H9 (cell line): ENCODE data around the gene CALCOCO1. TPM values are rescaled to one million over a fixed set of nuclear protein-coding genes. Genes with fewer than 3 reads are reported as not detected.

Experiments used
- DNase-seq: peaks from one replicate; pipeline ENCODE4 v3.0.0-alpha.2; 2017
- H2AFZ ChIP-seq: one replicate; pipeline ENCODE4 v1.6.1; 2013; ENCODE audit warnings: mild to moderate bottlenecking, low read length, control low read depth, moderate library complexity
- H2AK5ac ChIP-seq: 2 replicates; pipeline ENCODE4 v1.6.1; 2013; ENCODE audit warnings: low read length, control low read depth, mixed read lengths; ENCODE audit not compliant: insufficient read length
- H2BK120ac ChIP-seq: one replicate; pipeline ENCODE4 v1.6.1; 2013; ENCODE audit warnings: low read depth, mild to moderate bottlenecking, low read length, control low read depth, inconsistent platforms; ENCODE audit not compliant: poor library complexity, severe bottlenecking
- H2BK12ac ChIP-seq: 2 replicates; pipeline ENCODE4 v1.6.1; 2013; ENCODE audit warnings: low read length, control low read depth, mixed read lengths, low read depth; ENCODE audit not compliant: insufficient read length
- H2BK15ac ChIP-seq: 2 replicates; pipeline ENCODE4 v1.6.1; 2013; ENCODE audit warnings: low read depth, low read length, control low read depth
- H2BK20ac ChIP-seq: one replicate; pipeline ENCODE4 v1.6.1; 2013; ENCODE audit warnings: low read depth, mild to moderate bottlenecking, low read length, control low read depth, inconsistent platforms; ENCODE audit not compliant: poor library complexity, severe bottlenecking
- H2BK5ac ChIP-seq: 2 replicates; pipeline ENCODE4 v1.6.1; 2013; ENCODE audit warnings: low read length, control low read depth, mixed read lengths; ENCODE audit not compliant: insufficient read length
- H3K14ac ChIP-seq: 2 replicates; pipeline ENCODE4 v1.6.1; 2013; ENCODE audit warnings: low read length, control low read depth; ENCODE audit not compliant: insufficient read depth
- H3K18ac ChIP-seq: 2 replicates; pipeline ENCODE4 v1.6.1; 2013; ENCODE audit warnings: low read depth, mild to moderate bottlenecking, mixed read lengths, low read length, control low read depth; ENCODE audit not compliant: insufficient read length
- H3K23ac ChIP-seq: 2 replicates; pipeline ENCODE4 v1.6.1; 2013; ENCODE audit warnings: low read length, control low read depth, mixed read lengths, low read depth; ENCODE audit not compliant: insufficient read length
- H3K23me2 ChIP-seq: 2 replicates; pipeline ENCODE4 v1.6.1; 2013; ENCODE audit warnings: low read depth, mild to moderate bottlenecking, mixed read lengths, low read length, control low read depth; ENCODE audit not compliant: insufficient read length, poor library complexity, severe bottlenecking
- H3K27ac ChIP-seq: 2 replicates; pipeline ENCODE4 v1.5.1; 2013; ENCODE audit warnings: low read length, control low read depth, mixed read lengths, low read depth; ENCODE audit not compliant: insufficient read length
- H3K27me3 ChIP-seq: 2 replicates; pipeline ENCODE4 v1.6.1; 2013; ENCODE audit warnings: low read length, control low read depth, inconsistent platforms; ENCODE audit not compliant: insufficient read depth
- H3K4ac ChIP-seq: 2 replicates; pipeline ENCODE4 v1.6.1; 2013; ENCODE audit warnings: low read depth, mild to moderate bottlenecking, control low read depth, inconsistent platforms, low read length, moderate library complexity
- H3K4me1 ChIP-seq: 2 replicates; pipeline ENCODE4 v1.6.1; 2013; ENCODE audit warnings: low read length, control low read depth, inconsistent platforms; ENCODE audit not compliant: insufficient read depth
- H3K4me2 ChIP-seq: 2 replicates; pipeline ENCODE4 v1.6.1; 2013; ENCODE audit warnings: low read length, control low read depth, mixed read lengths; ENCODE audit not compliant: insufficient read length, insufficient read depth
- H3K56ac ChIP-seq: 2 replicates; pipeline ENCODE4 v1.6.1; 2013; ENCODE audit warnings: low read depth, mild to moderate bottlenecking, mixed read lengths, low read length, control low read depth; ENCODE audit not compliant: insufficient read length
- H3K79me1 ChIP-seq: 2 replicates; pipeline ENCODE4 v1.6.1; 2013; ENCODE audit warnings: low read depth, mild to moderate bottlenecking, moderate library complexity, low read length, control low read depth, inconsistent platforms; ENCODE audit not compliant: insufficient read depth, poor library complexity, severe bottlenecking
- H3K79me2 ChIP-seq: 2 replicates; pipeline ENCODE4 v1.6.1; 2013; ENCODE audit warnings: low read length, control low read depth, inconsistent platforms; ENCODE audit not compliant: insufficient read depth
- H3K9ac ChIP-seq: 2 replicates; pipeline ENCODE4 v1.6.1; 2013; ENCODE audit warnings: low read length, control low read depth, mixed read lengths; ENCODE audit not compliant: insufficient read length; ENCODE audit errors: extremely low read depth
- H3K9me3 ChIP-seq: one replicate; pipeline ENCODE4 v1.6.1; 2013; ENCODE audit warnings: low read depth, low read length, inconsistent platforms; ENCODE audit not compliant: control insufficient read depth
- H3T11ph ChIP-seq: one replicate; pipeline ENCODE4 v1.6.1; 2013; ENCODE audit warnings: mild to moderate bottlenecking, low read length, control low read depth, inconsistent platforms
- H4K20me1 ChIP-seq: one replicate; pipeline ENCODE4 v1.6.1; 2013; ENCODE audit not compliant: control insufficient read depth, insufficient read length, insufficient read depth
- H4K5ac ChIP-seq: 2 replicates; pipeline ENCODE4 v1.6.1; 2013; ENCODE audit warnings: low read depth, mild to moderate bottlenecking, mixed read lengths, low read length, control low read depth; ENCODE audit not compliant: insufficient read length
- H4K8ac ChIP-seq: replicated peaks from 2 replicates; pipeline ENCODE4 v1.6.1; 2013; ENCODE audit warnings: low read length, control low read depth, mixed read lengths, low read depth; ENCODE audit not compliant: insufficient read length
- H4K91ac ChIP-seq: 2 replicates; pipeline ENCODE4 v1.6.1; 2013; ENCODE audit warnings: low read depth, mild to moderate bottlenecking, moderate library complexity, mixed read lengths, low read length, control low read depth; ENCODE audit not compliant: insufficient read length
- H3K27ac Mint-ChIP-seq, 3 experiments: 2 replicates in 2 of 3; 3 replicates in 1 of 3; pipeline ENCODE4 v1.8.0; 2020 to 2021; ENCODE audit warnings: mixed read lengths in 3 of 3, mild to moderate bottlenecking in 1 of 3, moderate library complexity in 1 of 3
- H3K27me3 Mint-ChIP-seq: 2 replicates; pipeline ENCODE4 v1.8.0; 2021; ENCODE audit warnings: low read depth, mild to moderate bottlenecking, moderate library complexity, mixed read lengths
- H3K36me3 Mint-ChIP-seq, 3 experiments: 2 replicates in 2 of 3; 3 replicates in 1 of 3; pipeline ENCODE4 v1.8.0; 2020 to 2021; ENCODE audit warnings: low read depth in 3 of 3, mixed read lengths in 3 of 3; ENCODE audit not compliant: insufficient read depth in 1 of 3
- H3K4me1 Mint-ChIP-seq, 2 experiments: 2 replicates each; pipeline ENCODE4 v1.8.0; 2020; ENCODE audit warnings: mixed read lengths in 2 of 2
- H3K4me3 Mint-ChIP-seq, 2 experiments: 2 replicates in 1 of 2; 3 replicates in 1 of 2; pipeline ENCODE4 v1.8.0; 2020 to 2021; ENCODE audit warnings: mild to moderate bottlenecking in 2 of 2, mixed read lengths in 2 of 2, moderate library complexity in 1 of 2
- H3K9me3 Mint-ChIP-seq, 2 experiments: 2 replicates in 1 of 2; 3 replicates in 1 of 2; pipeline ENCODE4 v1.8.0; 2020; ENCODE audit warnings: mild to moderate bottlenecking in 2 of 2, mixed read lengths in 2 of 2, moderate library complexity in 1 of 2
- WGBS: extraction: QIAGEN DNeasy Blood & Tissue Kit; methylation state at CpG from one replicate; pipeline ENCODE4 v1.1.7; 2013; ENCODE audit warnings: missing lambda C conversion rate, low lambda C conversion rate, mixed read lengths; ENCODE audit not compliant: insufficient read length; ENCODE audit errors: extremely low coverage; 5-methylcytosine and 5-hydroxymethylcytosine counted together
- total RNA-seq: library from RNA; stranded (reverse); gene quantifications from 2 replicates; pipeline ENCODE4 v1.2.1, GENCODE V29; 2021
- TF ChIP-seq, protein P1 (sequence below): fragments of 200-600 bp; sonication (generic); conservative IDR thresholded peaks from 3 replicates; pipeline ENCODE4 v1.8.0; 2021; ENCODE audit warnings: antibody characterized with exemption, mild to moderate bottlenecking

CALCOCO1 gene
- total RNA-seq, 1 experiment from 2014 or later, result 22.3 TPM

DNA sequence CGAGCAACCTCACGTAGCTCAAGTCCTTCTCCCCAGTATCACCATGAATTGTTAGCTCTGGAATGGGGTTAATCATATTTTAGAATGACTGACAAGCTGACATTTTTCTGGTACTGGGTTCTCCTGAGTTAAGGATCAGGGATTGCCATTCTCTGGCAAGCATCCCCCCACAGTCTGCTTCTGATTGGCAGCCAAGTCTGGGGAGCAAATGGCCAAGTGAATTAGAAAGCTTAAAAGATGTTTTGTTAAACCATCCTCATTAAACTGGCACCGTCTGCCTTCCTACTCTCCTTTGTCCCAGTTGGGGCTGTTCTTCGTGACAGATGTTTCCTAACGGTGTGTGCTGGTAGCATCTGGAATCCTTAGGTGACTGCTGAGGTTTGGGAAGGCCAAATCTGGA lies 41.7 kb upstream of the CALCOCO1 start:
- TF ChIP-seq, protein P1, sequence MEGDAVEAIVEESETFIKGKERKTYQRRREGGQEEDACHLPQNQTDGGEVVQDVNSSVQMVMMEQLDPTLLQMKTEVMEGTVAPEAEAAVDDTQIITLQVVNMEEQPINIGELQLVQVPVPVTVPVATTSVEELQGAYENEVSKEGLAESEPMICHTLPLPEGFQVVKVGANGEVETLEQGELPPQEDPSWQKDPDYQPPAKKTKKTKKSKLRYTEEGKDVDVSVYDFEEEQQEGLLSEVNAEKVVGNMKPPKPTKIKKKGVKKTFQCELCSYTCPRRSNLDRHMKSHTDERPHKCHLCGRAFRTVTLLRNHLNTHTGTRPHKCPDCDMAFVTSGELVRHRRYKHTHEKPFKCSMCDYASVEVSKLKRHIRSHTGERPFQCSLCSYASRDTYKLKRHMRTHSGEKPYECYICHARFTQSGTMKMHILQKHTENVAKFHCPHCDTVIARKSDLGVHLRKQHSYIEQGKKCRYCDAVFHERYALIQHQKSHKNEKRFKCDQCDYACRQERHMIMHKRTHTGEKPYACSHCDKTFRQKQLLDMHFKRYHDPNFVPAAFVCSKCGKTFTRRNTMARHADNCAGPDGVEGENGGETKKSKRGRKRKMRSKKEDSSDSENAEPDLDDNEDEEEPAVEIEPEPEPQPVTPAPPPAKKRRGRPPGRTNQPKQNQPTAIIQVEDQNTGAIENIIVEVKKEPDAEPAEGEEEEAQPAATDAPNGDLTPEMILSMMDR, result no peak

More for the DNA sequence above, 41.7 kb upstream of the CALCOCO1 start:
- Histone ChIP-seq H2AFZ (no peak overlapping the region), H3K9me3 (no peaks in the 10 kb centered on the region), H3K14ac (no peak overlapping the region), H3K79me2 (no peaks in the 10 kb centered on the region; the same call in 1 of the 2 replicates), H3K4ac (no peak overlapping the region), H2BK20ac (no peak overlapping the region), H4K91ac (no peak overlapping the region), H3K23ac (no peak overlapping the region), H2BK12ac (no peak overlapping the region), H2BK120ac (no peak overlapping the region), H4K5ac (no peak overlapping the region), H3K27me3 (no peaks in the 10 kb centered on the region; the same call in 1 of the 2 replicates), H3K56ac (no peak overlapping the region), H3K4me1 (no peaks in the 10 kb centered on the region), H2BK15ac (no peak overlapping the region), H4K8ac (no peak overlapping the region), H4K20me1 (no peaks in the 10 kb centered on the region), H3T11ph (no peak overlapping the region), H3K27ac (no peak overlapping the region), H2AK5ac (no peak overlapping the region), H3K4me2 (no peak overlapping the region), H2BK5ac (no peak overlapping the region), H3K9ac (no peak overlapping the region), H3K18ac (no peak overlapping the region), H3K79me1 (no peaks in the 10 kb centered on the region), H3K23me2 (no peaks in the 10 kb centered on the region)
- no peak overlapping the region for H3K4me3 Mint-ChIP-seq
- H3K36me3 Mint-ChIP-seq, result no peaks in the 10 kb centered on the region
- H3K27ac Mint-ChIP-seq, result no peak overlapping the region
- peaks cover 82% of the 10 kb centered on the region for H3K27me3 Mint-ChIP-seq
- no peak for DNase-seq
- H3K9me3 Mint-ChIP-seq, result no peaks in the 10 kb centered on the region
- no peaks in the 10 kb centered on the region for H3K4me1 Mint-ChIP-seq
- WGBS, result no CpG with 5 or more reads among the region's 5 CpGs
